BLaER1 treated with 17β-estradiol and CSF1 and Interleukin-3, amounts not matched to agents 10 nM and 100 nM (cell line): Measurements from ENCODE around the gene INPP1.
A peak's percentile ranks its signal among the peaks of the same experiment; 100 is the strongest.

Experiments used
- H3K27ac ChIP-seq, 11 experiments: shearing (Covaris generic); formaldehyde crosslinking; 2 replicates each; pipeline ENCODE4 v1.8.1; 2022
- H3K27me3 ChIP-seq, 11 experiments: shearing (Covaris generic); formaldehyde crosslinking; 2 replicates each; pipeline ENCODE4 v1.8.1; 2022
- H3K36me3 ChIP-seq, 11 experiments: shearing (Covaris generic); formaldehyde crosslinking; 2 replicates each; pipeline ENCODE4 v1.8.1; 2022
- H3K4me1 ChIP-seq, 10 experiments: shearing (Covaris generic); formaldehyde crosslinking; 2 replicates each; pipeline ENCODE4 v1.8.1; 2022
- H3K4me2 ChIP-seq, 11 experiments: shearing (Covaris generic); formaldehyde crosslinking; 2 replicates each; pipeline ENCODE4 v1.8.1; 2022
- H3K4me3 ChIP-seq, 10 experiments: shearing (Covaris generic); formaldehyde crosslinking; 2 replicates each; pipeline ENCODE4 v1.8.1; 2022
- H3K9ac ChIP-seq, 11 experiments: shearing (Covaris generic); formaldehyde crosslinking; 2 replicates each; pipeline ENCODE4 v1.8.1; 2022
- H3K9me3 ChIP-seq, 11 experiments: shearing (Covaris generic); formaldehyde crosslinking; replicated peaks in 1 of 11; 2 replicates each; pipeline ENCODE4 v1.8.1; 2022
- H4K20me1 ChIP-seq, 11 experiments: shearing (Covaris generic); formaldehyde crosslinking; 2 replicates each; pipeline ENCODE4 v1.8.1; 2022
- Cebpa-rat ChIP-seq, 11 experiments: shearing (Covaris generic); IDR thresholded peaks; 2 replicates each; pipeline ENCODE4 v1.8.1; 2022

INPP1 gene

GRCh38 chr2:190339394-190339793 is 4.0 kb upstream of the INPP1 start:
- peaks cover 0 to 10% (median 0%) of the 10 kb centered on the region in 11 experiments; a peak in 4 of 22 replicates for H3K27me3 ChIP-seq
- no peaks in the 10 kb centered on the region for H3K36me3 ChIP-seq
- TF ChIP-seq Cebpa-rat (IDR thresholded peaks at IDR 0.05), result no peak
- no peak overlapping the region for H3K4me3 ChIP-seq
- H3K9ac ChIP-seq, result no peak overlapping the region
- H3K4me2 ChIP-seq, result no peak overlapping the region
- H3K9me3 ChIP-seq, result 0 out of 22 replicates have a peak, but pooled peaks cover 0 to 4% (median 0%) of the 10 kb centered on the region in 11 experiments
- H3K27ac ChIP-seq, result no peak overlapping the region
- no peaks in the 10 kb centered on the region; a peak in 1 of 22 replicates for H4K20me1 ChIP-seq
- peaks cover 7 to 19% (median 14%) of the 10 kb centered on the region in 10 experiments for H3K4me1 ChIP-seq

- Histone ChIP-seq H3K27me3 (peaks cover 0 to 14% (median 0%) of the 10 kb centered on the region in 11 experiments; a peak in 4 of 22 replicates), H3K4me2 (no peak overlapping the region), H3K9ac (no peak overlapping the region), H4K20me1 (no peaks in the 10 kb centered on the region; a peak in 1 of 22 replicates), H3K4me1 (peaks cover 11 to 27% (median 19%) of the 10 kb centered on the region in 10 experiments), H3K9me3 (0 out of 22 replicates have a peak, but pooled peaks cover 0 to 4% (median 0%) of the 10 kb centered on the region in 11 experiments), H3K36me3 (no peaks in the 10 kb centered on the region), H3K27ac (no peak overlapping the region), H3K4me3 (no peak overlapping the region)
- TF ChIP-seq Cebpa-rat (IDR thresholded peaks at IDR 0.05), result no peak
Observed at GRCh38 chr2:190340369-190340768, 3.0 kb upstream of the INPP1 start.

DNA sequence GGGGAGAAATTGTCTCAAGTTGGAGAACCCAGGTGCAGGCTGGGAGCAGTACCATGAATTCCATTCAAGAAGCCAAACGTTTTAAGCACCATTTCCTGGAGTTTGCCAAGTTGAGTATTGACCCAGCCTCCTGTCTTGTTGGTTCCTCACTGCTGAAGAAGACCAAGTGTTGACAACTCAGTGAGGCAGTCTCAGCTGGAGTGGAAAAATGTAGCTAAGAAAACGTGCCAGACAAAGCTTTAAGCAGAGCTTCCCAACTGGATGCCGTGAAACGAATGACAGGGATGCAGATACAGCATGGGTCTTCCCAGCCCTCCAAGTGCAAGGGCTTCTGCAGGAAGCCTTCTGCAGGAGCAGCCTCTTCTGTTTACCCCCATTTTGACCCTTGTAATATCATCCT is 778 bp upstream of the INPP1 start:
- H3K4me1 ChIP-seq, result peaks cover 16 to 27% (median 21%) of the 10 kb centered on the region in 10 experiments
- H3K4me2 ChIP-seq, result peak overlapping the region in 4 of 11 experiments; percentile 87 to 99 (median 96); a peak in 6 of 22 replicates
- no peak overlapping the region; a peak in 1 of 22 replicates for H3K27ac ChIP-seq
- H3K4me3 ChIP-seq, result no peak overlapping the region
- H3K9me3 ChIP-seq, result no peaks in the 10 kb centered on the region
- no peak for TF ChIP-seq Cebpa-rat (IDR thresholded peaks at IDR 0.05)
- peaks cover 0 to 6% (median 0%) of the 10 kb centered on the region in 11 experiments; a peak in 1 of 22 replicates for H3K36me3 ChIP-seq
- H4K20me1 ChIP-seq, result peaks cover 0 to 5% (median 0%) of the 10 kb centered on the region in 11 experiments; a peak in 1 of 22 replicates
- H3K9ac ChIP-seq, result no peak overlapping the region
- peaks cover 0 to 14% (median 0%) of the 10 kb centered on the region in 11 experiments; a peak in 4 of 22 replicates for H3K27me3 ChIP-seq

- H3K27me3 ChIP-seq, result peaks cover 0 to 14% (median 0%) of the 10 kb centered on the region in 11 experiments; a peak in 4 of 22 replicates
- no peaks in the 10 kb centered on the region for H3K9me3 ChIP-seq
- H4K20me1 ChIP-seq, result peaks cover 0 to 5% (median 0%) of the 10 kb centered on the region in 11 experiments; a peak in 1 of 22 replicates
- H3K27ac ChIP-seq, result peak overlapping the region; percentile 68 to 88 (median 82)
- peak overlapping the region; percentile 57 to 82 (median 71) for H3K4me3 ChIP-seq
- peaks cover 0 to 6% (median 0%) of the 10 kb centered on the region in 11 experiments; a peak in 1 of 22 replicates for H3K36me3 ChIP-seq
- TF ChIP-seq Cebpa-rat (IDR thresholded peaks at IDR 0.05), result no peak
- peaks cover 16 to 27% (median 21%) of the 10 kb centered on the region in 10 experiments for H3K4me1 ChIP-seq
- peak overlapping the region; percentile 78 to 99 (median 95) for H3K4me2 ChIP-seq
- peak overlapping the region; percentile 67 to 88 (median 82) for H3K9ac ChIP-seq
Observed at GRCh38 chr2:190343089-190343535, 277 bp upstream of the INPP1 start.

DNA sequence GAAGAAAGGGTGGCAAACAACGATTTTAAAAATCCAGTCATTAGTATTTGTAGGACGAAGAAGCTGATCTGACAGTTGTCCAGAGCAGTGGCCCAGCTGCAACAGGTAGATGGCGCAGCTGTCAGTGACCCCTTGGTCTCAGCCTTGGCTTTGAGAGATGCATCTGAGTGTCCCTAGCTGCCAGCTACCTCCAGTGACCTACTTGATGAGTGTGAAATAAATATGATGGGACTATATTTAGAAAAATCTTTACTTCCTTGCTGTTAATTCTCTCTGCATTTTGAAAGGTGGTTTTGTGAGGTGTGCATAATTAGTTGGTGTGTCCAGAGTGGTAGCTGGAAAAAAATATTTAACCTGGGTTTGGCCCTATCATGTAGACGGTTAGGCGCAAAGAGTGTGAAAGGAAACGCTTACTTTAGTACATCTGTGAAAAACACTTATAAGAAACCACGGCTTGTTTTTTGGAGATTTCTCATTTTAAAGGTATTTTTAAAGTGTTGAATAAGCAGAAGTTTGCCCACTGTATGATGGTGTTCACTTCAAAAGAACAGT is 963 bp downstream of the INPP1 start:
- Histone ChIP-seq H3K9me3 (no peaks in the 10 kb centered on the region), H3K36me3 (peaks cover 0 to 10% (median 0%) of the 10 kb centered on the region in 11 experiments; a peak in 1 of 22 replicates), H3K27me3 (peaks cover 0 to 14% (median 0%) of the 10 kb centered on the region in 11 experiments; a peak in 4 of 22 replicates), H3K9ac (peak overlapping the region; percentile 67 to 88 (median 82)), H4K20me1 (peaks cover 0 to 5% (median 0%) of the 10 kb centered on the region in 11 experiments; a peak in 2 of 22 replicates), H3K4me3 (peak overlapping the region; percentile 57 to 82 (median 71)), H3K4me2 (peak overlapping the region; percentile 78 to 99 (median 95)), H3K4me1 (peaks cover 16 to 27% (median 21%) of the 10 kb centered on the region in 10 experiments), H3K27ac (peak overlapping the region; percentile 68 to 88 (median 82))
- TF ChIP-seq Cebpa-rat (IDR thresholded peaks at IDR 0.05), result no peak

DNA sequence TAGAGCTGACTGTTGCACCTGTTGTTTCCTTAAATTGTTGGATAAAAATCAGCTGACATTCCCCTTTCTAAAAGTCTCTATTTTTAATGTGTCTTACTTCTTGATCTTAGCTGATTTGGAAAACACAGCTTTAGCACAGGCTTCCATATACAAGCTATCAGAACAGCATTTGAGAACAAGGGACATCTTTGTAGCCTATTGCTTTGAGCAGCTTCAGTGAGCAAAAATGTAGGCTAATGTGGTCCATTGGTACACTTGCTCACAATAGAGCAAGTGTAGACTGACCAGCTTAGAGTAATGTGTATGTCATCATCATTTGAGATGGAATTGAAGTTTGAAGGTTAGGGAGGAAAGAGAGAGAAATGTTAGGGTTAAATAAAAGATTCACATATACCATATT is 7.0 kb downstream of the INPP1 start:
- Histone ChIP-seq H4K20me1 (peaks cover 0 to 5% (median 0%) of the 10 kb centered on the region in 11 experiments; a peak in 3 of 22 replicates), H3K36me3 (peaks cover 0 to 23% (median 0%) of the 10 kb centered on the region in 11 experiments; a peak in 2 of 22 replicates), H3K4me1 (peaks cover 0 to 7% (median 1%) of the 10 kb centered on the region in 10 experiments; a peak in 6 of 20 replicates), H3K9me3 (no peaks in the 10 kb centered on the region), H3K27ac (no peak overlapping the region), H3K27me3 (no peaks in the 10 kb centered on the region), H3K4me2 (no peak overlapping the region), H3K4me3 (no peak overlapping the region), H3K9ac (no peak overlapping the region)
- TF ChIP-seq Cebpa-rat (IDR thresholded peaks at IDR 0.05), result no peak

DNA sequence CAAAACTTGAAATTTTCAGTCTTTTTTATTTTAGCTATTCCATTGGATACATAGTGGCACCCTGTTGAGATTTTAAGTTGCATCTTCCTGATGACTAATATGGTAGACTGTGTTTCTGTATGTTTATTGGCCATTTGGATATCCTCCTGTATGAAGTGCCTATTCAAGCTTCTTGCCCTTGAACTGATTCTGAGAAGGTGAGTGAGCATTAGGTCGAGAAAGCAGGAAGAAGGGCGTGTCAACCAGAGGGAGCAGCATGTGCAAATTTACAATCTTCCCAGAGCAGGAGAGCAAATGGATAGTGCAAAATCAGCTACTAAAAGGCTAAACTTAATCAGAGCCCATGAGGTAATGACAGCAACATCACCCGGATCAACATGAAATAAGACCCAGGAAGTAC is 8.6 kb downstream of the INPP1 start:
- Histone ChIP-seq H3K9ac (no peak overlapping the region), H3K4me2 (no peak overlapping the region), H3K36me3 (peaks cover 0 to 20% (median 0%) of the 10 kb centered on the region in 11 experiments; a peak in 2 of 22 replicates), H4K20me1 (peaks cover 0 to 4% (median 0%) of the 10 kb centered on the region in 11 experiments; a peak in 3 of 22 replicates), H3K27ac (no peak overlapping the region), H3K4me3 (no peak overlapping the region), H3K4me1 (peaks cover 0 to 8% (median 2%) of the 10 kb centered on the region in 10 experiments; a peak in 4 of 20 replicates), H3K27me3 (no peaks in the 10 kb centered on the region), H3K9me3 (no peaks in the 10 kb centered on the region)
- no peak for TF ChIP-seq Cebpa-rat (IDR thresholded peaks at IDR 0.05)

GRCh38 chr2:190352668-190353536 is 9.5 kb downstream of the INPP1 start:
- no peak for TF ChIP-seq Cebpa-rat (IDR thresholded peaks at IDR 0.05)
- Histone ChIP-seq H3K4me3 (no peak overlapping the region), H3K27me3 (no peaks in the 10 kb centered on the region), H4K20me1 (peaks cover 0 to 4% (median 0%) of the 10 kb centered on the region in 11 experiments; a peak in 3 of 22 replicates), H3K27ac (no peak overlapping the region), H3K36me3 (peaks cover 0 to 20% (median 0%) of the 10 kb centered on the region in 11 experiments; a peak in 1 of 22 replicates), H3K4me2 (no peak overlapping the region), H3K9ac (no peak overlapping the region), H3K9me3 (no peaks in the 10 kb centered on the region), H3K4me1 (peaks cover 0 to 8% (median 2%) of the 10 kb centered on the region in 10 experiments; a peak in 4 of 20 replicates)
